Activated CD4-positive, alpha-beta T cell treated with anti-CD3 and anti-CD28 coated beads for 24 hours (primary cell): ENCODE measurements around the gene SPACA9.

ENCODE experiments used
- DNase-seq, 2 donors: peaks; one replicate each; pipeline ENCODE4 v3.0.0-alpha.2; 2020; ENCODE audit warnings: low read depth in 2 of 2

Gene SPACA9

GRCh38 chr9:132863096-132863495 lies 15.6 kb upstream of the SPACA9 start:
- DNase-seq: no peak

DNA sequence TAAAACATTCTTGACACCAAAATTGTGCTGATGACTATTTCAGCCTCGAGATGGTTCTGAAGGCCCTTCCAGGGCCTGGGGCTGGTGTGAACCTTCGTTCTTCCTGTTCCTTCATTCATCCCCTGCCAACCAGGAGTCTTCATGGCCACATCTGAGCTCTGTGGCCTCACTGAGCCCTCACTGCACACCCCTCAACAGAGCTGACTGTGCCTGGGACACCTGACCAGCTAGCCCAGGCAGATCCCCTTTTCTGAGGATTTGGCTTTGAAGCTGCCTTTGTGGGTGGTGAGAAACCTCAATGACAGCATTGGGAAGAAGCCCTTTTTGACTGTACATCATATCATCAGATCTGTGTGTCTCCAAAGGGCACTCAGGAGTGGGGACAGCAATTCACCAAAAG lies 14.4 kb upstream of the SPACA9 start:
- no peak for DNase-seq

DNA sequence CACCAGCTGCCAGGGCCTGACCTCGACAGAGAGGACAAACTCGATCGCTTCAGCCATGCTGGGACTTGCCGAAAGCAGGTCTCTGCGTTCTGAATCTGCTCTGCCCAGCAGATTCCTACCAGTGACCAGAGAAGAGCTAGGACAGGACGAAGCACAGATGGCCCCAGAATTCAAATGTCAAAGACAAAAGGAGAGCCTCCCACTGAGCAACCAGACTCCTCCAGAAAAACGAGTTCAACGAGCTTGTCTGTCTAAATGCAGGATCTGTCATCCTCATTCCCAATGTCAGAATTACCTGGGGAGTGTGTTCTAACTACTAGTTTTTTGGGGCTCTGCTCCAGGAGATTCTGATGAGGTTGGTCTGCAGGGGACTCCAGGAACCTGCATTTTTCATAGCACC lies 14.0 kb upstream of the SPACA9 start:
- no peak for DNase-seq

- DNase-seq: no peak
These were observed 11.8 kb upstream of the SPACA9 start for GRCh38 chr9:132866898-132867297.

- DNase-seq: no peak
These were observed 9.4 kb upstream of the SPACA9 start for GRCh38 chr9:132869266-132869665.

DNA sequence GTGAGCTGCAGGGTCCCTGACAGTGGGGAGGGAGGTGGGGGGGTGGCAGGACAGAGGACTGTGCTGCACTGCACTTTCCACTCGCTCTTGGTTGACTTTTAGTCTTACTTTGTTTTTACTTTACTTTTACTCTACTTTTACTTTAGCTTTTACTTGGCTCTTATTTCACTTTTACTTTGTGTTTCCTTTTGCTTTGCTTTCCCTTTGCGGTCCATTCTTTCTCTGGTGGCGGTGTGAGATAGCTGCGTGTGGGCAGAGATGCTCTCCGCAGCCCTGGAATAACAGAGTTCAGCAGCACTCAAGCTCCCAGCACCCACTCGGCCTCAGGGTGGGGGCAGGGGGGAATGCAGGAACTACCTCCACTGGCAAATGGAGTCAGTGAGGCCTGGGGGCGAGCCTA lies 5.3 kb upstream of the SPACA9 start:
- no peak for DNase-seq

- no peak for DNase-seq
These were observed 3.5 kb upstream of the SPACA9 start for GRCh38 chr9:132875159-132875558.

DNA sequence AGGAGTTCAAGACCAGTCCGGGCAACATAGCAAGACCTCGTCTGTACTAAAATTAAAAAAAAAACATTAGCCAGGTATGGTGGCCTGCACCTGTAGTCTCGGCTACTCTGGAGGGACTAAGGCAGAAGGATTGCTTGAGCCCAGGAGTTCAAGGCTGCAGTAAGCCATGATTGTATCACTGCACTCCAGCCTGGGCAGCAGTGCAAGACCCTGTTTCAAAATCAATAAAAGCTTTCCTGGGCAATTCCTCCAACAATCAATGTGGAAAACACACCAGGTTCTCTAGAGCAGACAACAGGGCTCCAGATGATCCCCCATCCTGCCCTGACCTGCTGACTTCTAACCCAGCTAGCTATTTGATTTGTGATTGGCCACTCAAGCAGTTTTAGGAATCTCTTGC lies 1.8 kb upstream of the SPACA9 start:
- DNase-seq: no peak

GRCh38 chr9:132877458-132877823 lies 1.3 kb upstream of the SPACA9 start:
- no peak for DNase-seq

- DNase-seq: peak; percentile 58 to 65
These were observed 639 bp upstream of the SPACA9 start, which contains the start of gene AK8 for GRCh38 chr9:132877824-132878694. Gene AK8 (minus strand): TSS chr9:132878284. CDS start chr9:132878255, 29 bp downstream.

GRCh38 chr9:132879457-132880323 lies 992 bp downstream of the SPACA9 start:
- no peak for DNase-seq

DNA sequence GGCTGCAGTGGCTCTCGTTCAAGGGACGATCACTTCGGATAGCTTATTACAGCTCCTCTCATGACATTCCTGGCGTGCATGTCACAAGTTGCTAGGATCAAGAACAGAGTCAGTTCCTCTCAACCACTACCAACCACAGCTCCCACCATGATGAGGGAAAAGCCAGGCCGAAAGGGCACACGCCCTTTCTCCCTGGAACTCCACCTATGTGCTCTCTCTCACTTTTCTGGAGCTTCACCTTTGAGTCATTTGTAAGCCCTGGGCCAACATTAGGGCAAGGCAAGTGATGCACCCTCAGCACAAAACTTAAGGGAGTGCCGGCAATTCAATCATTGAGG lies 1.6 kb downstream of the SPACA9 start:
- no peak for DNase-seq

GRCh38 chr9:132881826-132882225 lies 3.1 kb downstream of the SPACA9 start:
- no peak for DNase-seq

GRCh38 chr9:132882616-132883015 lies 3.9 kb downstream of the SPACA9 start:
- DNase-seq: no peak

DNA sequence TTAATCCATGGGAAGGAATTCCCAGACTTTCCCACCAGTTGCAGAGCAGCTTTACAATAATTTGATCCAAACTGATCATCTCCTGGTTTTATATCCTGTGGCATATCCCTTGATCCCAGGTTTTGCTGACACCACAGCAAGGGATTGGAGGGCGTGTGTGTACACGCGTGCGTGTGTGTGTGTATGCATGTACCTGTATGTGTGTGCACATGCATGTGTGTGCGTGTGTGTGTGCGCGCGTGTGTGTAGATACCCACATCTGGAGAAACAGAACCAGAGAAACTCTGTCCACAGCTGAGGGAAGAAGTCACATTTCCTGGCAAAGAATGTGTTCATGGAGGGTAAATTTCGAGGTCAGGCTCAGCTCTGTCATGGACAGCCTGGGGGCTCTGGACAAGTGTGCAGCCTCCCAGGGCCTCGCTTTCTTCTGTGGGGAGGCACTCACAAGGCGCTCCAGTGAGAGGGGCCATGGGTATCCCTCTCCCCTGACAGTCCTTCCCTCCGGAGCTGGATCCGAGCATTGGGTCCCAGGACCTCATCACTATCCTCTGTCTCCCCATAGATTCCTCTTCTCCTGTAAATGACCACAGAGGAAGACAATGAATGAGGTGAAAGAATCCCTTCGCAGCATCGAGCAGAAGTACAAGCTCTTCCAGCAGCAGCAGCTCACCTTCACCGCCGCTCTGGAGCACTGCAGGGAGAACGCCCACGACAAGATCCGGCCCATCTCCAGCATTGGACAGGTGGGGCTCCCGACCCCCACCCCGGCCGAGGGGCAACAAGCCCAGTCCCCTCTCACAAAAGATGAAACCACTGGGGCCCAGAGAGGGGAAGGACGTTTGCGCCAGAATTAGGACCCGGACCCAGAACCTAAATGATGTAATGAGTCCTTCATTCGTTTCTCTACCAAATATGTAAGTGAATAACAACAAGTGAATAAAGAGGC lies 4.9 kb downstream of the SPACA9 start:
- DNase-seq: no peak

GRCh38 chr9:132885720-132886333 lies 7.1 kb downstream of the SPACA9 start:
- no peak for DNase-seq

DNA sequence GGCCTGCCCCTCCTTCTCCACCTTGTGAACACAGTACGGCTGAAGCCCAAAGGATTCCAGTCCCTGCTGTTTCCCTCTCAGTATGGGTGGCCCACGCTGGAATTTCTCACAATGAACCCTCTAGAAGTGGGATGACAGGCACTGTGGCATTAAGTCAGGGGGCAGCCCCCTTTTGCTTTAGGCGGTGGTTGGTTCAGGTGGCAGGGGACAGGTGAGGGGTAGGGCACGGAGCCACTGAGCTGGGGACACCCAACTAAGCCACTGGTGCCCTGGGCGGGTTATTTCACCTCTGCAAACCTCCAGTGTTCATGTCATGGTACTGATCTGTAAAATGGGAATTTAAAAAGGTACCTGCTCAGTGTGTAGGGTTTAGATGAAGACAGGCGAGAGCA lies 7.6 kb downstream of the SPACA9 start:
- DNase-seq: no peak

DNA sequence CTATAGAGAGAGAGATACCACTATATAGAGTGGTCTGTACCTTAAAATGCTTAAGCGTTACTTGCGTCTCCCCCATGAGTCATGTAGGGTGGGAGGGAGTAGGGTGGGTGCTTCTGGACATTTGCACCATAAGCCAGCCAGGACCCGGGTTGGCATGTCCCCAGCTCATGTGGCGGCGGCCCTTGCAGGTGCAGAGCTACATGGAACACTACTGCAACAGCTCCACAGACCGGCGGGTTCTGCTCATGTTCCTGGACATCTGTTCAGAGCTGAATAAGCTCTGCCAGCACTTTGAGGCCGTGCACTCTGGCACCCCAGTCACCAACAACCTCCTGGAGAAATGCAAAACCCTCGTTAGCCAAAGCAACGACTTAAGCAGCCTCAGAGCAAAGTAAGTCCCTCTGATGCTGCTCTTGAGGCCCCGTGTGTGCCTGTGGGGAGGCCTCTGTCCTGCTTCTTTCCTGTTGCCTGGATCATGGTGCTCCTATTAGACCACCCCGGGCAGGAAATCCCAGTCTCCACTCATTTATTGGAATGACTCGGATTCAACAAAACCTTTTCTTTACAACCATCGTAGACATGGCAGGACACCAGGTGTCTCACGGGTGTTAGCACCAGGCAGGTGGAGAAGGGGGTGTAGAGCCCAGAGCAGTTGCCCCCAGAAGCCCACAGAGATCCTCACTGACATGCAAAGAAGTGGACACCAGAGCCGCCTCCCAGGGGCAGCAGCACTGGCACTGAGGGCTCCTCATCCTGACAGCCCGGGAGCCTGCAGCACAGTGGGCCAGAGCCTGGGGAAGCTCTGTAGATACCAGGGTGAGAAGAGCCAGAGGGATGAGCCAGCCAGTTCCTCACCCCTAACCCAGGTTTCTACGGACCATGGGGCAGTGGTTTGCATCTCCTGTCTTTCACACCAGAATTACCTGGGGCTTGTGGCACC lies 8.8 kb downstream of the SPACA9 start:
- DNase-seq: no peak

GRCh38 chr9:132888151-132888550 lies 9.5 kb downstream of the SPACA9 start:
- no peak for DNase-seq

DNA sequence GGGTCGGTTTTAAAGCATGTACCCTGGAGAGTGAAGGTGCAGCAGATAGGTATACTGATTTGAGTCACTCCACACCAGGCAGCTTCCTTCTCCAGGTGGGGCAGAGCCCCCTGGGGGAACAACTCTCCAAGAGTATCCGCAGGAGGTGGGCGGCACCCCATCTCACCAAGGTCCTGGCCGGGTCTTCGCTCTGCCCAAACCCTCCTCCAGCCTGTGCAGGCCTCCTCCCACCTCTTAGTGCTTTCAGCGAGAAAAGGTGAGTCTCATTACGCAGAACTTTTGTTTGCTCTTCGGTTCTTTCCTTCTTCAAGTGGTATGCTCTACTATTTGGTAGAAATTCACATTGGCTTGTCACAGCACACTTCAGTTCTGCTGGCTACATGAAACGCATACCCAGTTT lies 13.7 kb downstream of the SPACA9 start:
- DNase-seq: no peak
